ENCODE results near the gene BST1.
A peak's percentile ranks its signal among the peaks of the same experiment; 100 is the strongest.

Gene BST1, protein sequence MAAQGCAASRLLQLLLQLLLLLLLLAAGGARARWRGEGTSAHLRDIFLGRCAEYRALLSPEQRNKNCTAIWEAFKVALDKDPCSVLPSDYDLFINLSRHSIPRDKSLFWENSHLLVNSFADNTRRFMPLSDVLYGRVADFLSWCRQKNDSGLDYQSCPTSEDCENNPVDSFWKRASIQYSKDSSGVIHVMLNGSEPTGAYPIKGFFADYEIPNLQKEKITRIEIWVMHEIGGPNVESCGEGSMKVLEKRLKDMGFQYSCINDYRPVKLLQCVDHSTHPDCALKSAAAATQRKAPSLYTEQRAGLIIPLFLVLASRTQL

DNA sequence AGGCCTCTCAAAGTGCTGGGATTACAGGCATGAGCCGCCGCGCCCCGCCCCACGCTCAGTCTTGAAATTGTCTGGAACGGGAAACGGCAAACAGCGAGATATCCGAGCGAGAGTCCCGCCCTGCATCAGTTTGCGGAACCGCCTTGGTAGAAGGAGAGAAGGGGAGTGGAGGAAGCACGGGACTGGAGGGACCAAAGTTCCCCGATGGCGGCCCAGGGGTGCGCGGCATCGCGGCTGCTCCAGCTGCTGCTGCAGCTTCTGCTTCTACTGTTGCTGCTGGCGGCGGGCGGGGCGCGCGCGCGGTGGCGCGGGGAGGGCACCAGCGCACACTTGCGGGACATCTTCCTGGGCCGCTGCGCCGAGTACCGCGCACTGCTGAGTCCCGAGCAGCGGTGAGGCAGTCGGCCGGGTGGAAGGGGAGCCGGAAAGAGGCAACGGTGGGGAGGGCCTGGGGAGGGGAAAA lies at the start of gene BST1:
TSS of gene BST1 (plus strand) at position 125 of the 463 bp plus-strand sequence. CDS start at position 205, 80 bp downstream.
- peak in 1 of 2 donors; percentile 10 for DNase-seq (ENCODE audit: low read depth in 2 of 2)

DNA sequence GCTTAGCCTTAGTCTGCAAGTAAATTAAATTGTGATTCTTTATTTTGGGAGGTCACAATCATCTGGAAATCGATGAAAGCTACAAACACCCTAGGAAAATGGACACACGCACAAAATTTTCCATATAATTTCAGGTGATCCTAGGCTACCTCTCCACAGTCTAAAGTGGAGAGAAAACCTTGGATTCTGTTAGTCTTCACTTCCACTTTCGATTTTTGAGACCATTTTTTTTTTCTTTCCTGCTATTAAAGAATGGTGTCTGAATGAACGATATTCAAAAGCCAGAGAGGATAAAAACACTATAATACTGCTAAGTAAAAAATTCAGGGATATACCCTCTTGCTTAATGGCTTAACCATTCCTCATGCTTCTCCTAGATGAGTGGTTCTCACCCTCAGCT lies 49.4 kb upstream of the BST1 start:
- DNase-seq (ENCODE audit: low read depth in 2 of 2): no peak

DNA sequence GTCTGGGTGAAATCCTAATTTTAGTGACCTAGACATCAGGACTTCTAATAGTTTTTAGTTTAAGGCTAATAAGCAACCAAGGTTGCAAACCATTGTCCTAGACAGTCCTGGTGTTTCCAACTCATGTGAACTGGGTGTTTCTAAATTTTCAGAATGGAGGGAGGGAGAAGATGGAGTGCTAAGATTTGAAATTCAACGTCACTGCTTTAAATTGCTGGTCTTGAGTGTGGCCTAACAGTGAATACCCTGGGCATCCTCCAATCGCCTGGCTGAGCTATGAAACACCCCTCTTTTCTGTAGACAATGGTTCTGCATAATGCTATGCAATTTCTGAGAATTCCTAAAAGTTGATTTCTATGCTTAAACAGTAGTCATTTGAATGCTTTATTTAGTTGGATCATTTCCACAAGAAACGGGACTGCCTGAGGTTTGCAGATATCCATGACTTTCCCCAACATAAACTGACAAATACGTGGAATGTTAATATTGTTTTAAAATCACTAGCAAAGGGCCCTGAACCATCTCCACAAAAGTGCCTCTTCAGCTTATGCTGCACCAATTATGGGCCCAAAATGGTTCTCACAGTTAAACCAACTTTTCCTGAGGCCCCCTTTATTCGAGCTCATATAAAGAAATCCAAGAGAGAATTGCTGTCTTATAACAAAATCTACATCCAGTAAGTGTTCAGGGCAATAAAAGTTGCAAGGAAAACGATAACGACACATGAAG lies 48.8 kb upstream of the BST1 start:
- DNase-seq (ENCODE audit: low read depth in 2 of 2): no peak

DNA sequence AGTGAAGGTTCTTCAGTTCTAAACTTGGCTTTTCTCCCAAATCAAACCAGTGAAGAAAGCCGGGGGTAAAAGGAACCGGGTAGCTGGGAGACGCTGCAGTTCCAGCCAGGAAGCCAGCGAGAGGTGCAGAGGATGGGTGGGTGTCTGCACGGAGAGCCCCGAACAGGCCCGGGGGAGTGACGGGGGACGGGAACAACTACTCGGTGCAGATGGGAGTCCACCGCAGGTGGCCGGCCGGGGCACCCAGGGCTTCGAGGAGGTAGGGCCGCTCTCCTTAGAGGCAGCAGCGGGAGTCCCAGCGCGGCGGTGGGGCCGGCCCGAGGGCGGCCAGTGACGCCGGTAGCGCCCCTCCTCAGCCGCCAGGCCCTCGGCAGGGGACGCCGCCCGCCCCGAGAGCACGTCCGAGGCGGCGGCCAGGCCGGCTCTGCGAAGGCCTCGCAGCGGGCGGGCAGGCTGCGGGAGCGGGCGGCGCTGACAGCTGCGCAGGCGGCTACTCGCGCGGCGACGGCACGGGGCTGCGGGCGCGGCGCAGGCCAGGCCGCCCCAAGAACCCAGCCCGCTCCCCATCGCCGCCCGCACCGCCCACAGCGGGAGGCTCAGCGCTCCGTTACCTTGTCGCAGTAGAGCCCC lies 48.2 kb upstream of the BST1 start:
- DNase-seq (ENCODE audit: low read depth in 2 of 2): peak in 1 of 2 donors; percentile 8

DNA sequence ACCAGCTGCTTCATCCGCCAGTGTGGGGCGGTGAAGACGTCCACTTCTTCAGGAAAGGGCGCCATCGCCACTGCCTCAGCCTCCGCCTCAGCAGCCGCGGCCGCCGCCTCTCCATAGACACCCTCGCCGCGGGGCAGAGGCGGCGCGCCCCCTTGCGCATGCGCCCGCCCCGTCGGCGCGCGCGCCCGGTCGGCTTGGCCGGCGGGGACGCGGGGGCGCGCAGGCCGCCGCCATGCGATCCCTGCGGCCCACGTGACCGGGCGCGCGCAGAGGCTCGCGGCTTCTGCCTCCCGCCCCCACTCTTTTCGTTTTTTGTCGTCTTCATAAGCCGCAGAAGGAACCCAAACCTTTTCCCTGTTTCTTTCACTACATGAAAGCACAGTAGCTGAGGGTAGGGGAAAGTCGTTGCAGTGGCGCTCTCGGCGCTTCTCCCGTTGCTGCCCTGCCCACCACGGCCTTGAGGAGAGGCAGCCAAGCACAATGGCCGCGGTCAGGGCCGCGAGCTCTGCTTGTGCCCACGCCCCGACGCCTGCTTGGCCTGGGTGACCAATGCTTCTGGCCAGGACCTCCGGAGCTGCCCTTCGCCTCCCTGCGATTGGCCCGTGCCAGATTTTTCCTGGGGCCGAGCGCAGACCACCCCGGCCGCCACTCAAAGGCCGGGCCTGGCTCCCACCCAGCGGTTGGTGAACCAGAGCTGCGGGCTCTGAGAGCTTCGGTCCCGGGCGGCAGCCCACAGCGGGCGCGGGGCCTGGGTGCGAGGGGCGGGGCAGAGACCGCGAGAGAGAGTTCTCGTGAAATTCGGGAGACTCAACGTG lies 47.4 kb upstream of the BST1 start, which contains the start of gene FBXL5:
TSS of gene FBXL5 (minus strand) at position 135 of the 815 bp plus-strand sequence. CDS start at position 65, 70 bp downstream.
- DNase-seq (ENCODE audit: low read depth in 2 of 2): peak; percentile 53 to 54

DNA sequence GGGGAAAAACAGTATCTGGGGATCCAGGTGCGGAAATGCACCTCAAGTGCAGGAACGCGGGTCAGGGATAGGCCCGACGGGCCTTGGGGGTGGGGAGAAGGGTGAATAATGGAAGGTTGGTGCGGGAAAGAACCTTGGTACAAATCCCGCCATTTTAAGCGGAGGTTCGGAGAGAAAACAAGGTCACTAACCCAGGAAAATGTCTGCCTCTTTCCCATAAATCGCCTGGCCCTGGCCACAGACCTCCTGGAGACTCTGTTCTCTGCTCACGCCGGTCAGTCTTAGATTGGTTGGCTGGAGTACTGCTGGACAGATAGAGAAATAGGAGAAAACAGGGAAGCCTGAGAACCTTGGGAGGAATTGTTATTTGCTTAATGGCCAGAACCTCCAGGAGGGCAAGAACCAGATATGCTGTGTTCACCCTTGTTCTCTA lies 46.8 kb upstream of the BST1 start:
- no peak for DNase-seq (ENCODE audit: low read depth in 2 of 2)

DNA sequence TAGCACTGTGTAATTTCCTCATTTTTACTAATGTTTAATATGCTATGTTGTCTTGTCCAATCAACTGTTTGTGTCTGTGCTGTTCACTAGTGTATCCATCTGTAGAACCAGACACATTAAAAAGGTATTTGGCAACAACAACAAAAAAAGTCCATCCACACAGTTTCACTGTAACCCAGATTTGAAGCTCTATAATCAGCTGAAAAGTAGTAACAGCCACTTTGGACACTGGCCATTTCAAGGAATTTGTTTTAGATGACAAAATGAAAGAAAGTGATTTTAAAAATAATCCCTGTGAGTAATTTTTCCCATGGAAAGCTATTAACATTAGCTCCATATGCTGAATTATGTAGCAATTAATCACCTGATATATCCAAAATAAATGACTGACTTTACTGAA lies 45.5 kb upstream of the BST1 start:
- DNase-seq (ENCODE audit: low read depth in 2 of 2): no peak

DNA sequence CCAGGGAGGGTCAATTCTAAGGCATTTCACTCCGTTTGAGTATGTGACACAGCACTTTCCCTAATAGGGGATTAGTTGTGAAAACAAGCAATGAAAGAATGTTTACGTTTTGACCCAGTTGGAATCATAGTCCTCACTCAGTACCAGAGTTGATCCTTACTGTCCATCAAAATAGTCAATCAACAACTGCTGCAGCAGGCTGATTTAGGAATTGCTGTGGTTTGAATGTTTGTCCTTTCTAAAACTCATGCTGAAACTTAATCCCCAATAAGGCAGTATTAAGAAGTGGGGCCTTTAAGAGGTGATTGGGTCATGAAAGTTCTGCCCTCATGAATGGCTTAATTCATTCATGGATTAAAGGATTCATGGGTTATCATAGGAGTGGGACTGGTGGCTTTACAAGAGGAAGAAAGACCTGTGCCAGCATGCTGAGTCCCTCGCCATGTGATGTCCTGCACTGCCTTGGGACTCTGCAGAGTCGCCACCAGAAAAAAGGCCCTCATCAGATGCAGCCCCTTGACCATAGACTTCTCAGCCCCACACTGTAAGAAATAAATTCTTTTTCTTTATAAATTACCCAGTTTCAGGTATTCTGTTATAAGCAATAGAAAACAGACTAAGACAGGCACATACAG lies 44.6 kb upstream of the BST1 start:
- no peak for DNase-seq (ENCODE audit: low read depth in 2 of 2)

DNA sequence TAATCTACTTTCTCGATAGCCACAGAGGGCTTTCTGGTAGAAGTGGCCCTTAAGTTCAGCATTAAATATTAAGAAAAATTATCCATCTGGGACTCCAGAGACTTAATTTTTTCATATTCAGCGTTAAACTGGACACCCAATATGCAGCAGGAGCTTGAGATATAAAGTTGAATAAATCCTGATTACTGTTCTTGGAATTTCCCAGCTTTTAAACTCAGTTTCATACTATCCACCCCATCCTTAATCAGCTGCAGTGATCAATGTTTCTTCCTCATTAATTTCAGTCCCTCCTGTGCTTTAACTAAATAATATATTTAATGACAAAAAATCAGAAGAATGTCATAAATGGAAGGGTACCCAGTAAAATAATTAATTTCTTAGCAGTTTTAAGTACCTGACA lies 44.1 kb upstream of the BST1 start:
- no peak for DNase-seq (ENCODE audit: low read depth in 2 of 2)

DNA sequence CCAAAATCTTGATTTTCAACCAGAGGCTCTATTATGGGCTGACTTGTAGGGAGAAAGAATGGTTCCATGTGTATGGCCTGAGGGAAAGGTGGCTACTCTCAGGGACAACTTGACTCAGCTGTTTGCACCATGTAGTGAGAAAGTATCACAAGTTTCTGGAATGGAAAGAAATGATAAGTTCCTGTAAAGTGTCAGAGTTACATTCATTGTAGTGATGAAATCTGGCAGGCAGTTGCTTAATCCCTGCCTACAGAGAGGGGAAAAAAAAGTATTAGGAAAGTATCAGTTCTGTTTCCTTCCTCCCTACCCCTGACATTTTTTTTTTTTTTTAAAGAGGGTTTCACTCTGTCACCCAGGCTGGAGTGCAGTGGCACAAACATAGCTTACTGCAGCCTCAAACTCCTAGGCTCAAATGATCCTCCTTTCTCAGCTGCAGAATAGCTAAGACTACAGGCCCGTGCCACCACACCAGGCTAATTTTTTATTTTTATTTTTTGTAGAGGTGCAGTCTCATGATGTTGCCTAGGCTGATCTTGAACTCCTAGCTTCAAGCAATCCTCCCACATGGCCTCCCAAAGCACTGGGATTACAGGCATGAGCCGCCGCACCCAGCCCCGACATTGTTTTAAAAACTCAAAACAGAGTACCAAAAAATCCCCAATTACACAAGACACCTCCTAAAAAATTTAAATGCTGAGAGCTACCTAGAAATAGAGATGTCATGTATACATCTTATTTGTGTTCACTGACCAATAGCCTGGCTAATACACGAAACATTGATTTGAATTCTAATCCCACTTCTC lies 42.9 kb upstream of the BST1 start:
- DNase-seq (ENCODE audit: low read depth in 2 of 2): no peak

DNA sequence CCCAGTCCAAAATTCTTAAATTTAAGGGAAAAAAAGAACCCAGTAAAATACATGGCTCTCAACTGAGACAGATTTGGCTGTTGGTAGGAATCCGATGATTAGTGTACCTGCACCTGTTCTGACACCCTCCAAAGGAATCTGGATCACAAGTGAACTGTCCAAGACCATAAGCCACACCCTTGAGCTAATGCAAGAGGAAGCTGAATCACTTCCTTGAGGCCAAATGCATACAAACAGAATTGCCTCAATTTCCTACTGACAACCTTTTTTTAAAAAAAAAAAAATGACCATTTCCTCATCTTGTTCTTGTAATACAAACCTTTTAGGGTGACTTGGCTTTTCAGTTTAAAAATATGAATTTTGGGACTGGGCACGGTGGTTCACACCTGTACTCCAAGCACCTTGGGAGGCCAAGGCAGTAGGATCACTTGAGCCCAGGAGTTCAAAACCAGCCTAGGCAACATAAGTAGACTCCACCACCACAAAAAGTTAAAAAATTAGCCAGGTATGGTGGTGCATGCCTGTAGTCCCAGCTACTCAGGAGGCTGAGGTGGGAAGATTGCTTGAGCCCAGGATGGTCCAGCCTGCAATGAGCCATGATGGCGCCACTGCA lies 37.0 kb upstream of the BST1 start:
- DNase-seq (ENCODE audit: low read depth in 2 of 2): no peak

DNA sequence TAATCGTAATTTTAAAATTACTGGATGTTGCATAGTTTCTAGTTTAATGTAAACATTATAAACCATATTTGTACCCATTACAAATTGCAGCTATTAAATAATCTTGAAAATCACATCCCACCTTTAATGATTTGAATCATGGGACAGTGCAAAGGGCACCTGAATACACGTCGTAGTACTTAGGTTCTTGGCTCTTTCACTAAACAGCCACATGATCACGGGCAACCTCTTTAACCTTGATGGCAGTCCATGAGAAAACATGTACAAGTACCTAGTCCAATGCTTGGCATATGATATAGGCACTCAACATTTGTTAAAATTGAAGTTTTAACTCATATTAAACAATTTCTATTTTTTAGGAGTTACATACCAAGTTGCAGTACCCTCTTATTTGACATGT lies 35.9 kb upstream of the BST1 start:
- DNase-seq (ENCODE audit: low read depth in 2 of 2): no peak

DNA sequence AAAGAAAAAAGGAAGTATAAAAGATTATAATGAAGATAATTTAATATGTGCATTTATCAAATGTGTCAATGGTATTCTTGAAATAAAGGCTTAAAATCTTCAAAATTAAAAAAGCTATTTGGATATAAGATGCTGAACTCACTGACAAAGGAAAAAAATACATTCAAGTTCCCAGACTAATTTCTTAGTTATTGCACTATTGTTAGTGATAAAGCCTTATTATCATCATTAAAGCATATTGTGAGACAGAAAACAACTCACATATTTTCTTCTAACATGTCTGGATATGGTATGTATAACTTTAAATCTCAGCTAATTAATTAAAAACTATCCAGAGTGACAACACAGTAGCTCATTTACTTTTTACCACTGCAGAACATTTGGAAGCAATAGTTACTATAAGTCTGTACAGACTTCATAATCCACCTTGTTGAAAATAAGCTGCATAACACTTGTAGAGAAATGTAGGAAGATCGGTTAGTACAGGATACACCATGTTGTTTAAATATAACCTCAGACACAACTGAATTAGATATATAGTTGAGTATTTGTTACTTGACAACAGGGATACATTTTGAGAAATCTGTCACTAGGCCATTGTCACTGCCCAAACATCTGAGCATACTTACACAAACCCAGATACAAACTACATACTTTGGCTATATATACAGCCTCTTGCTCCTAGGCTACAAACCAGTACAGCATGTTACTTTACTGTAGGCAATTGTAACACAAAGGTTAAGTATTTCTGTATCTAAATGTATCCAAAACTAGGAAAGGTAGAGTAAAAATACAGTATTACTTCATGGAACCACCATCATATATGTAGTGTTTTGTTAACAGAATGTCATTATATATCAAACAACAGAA lies 34.1 kb upstream of the BST1 start:
- DNase-seq (ENCODE audit: low read depth in 2 of 2): no peak

DNA sequence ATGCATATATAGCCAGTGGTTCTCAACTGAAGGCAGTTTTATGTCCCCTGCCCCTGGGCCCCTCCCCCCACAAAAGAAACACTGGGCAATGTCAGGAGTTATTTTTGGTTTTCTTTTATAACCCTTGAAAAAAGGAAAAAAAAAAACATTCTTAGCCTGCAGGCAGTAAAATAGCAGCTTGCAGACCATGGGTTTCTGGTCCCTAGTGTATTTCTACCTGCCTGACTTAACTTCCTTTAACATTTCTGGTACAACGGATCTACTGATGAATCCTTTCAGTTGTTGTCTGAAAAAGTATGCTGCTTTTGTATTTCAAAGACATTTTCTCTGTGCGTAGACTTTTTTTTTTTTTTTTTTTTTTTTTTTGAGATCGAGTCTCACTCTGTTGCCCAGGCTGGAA lies 32.3 kb upstream of the BST1 start:
- DNase-seq (ENCODE audit: low read depth in 2 of 2): no peak

DNA sequence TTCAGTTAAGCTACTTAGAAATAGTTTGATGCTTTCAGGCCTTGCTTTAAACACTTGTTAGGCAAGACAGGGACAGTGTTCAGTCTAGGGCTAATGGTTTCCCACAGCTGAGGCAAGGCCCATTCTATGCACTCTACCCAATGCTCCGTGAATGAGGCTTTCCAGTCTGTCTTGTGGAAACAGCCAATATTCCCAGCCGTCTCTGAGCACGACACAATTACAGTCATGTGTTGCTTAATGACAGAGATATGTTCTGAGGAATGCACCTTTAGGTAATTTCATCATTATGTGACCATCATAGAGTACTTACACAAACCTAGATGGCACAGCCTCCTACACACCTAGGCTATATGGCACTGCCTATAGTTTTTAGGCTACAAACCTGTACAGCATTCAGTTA lies 30.8 kb upstream of the BST1 start:
- no peak for DNase-seq (ENCODE audit: low read depth in 2 of 2)

DNA sequence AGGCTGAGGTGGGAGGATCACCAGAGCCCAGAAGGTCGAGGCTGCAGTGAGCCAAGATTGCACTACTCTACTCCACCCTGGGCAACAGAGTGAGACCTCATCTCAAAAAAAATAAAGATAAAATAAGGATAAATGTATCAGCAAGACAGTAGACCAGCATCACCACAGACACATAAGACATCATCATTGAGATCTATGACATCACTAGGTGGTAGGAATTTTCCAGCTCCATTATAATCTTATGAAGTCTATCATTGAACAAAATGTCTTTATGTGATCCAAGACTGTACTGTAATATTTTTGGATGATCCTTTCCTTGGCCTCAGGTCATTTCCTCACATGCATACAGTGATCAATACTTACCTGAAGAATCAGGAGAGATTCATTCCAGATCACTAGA lies 29.5 kb upstream of the BST1 start:
- DNase-seq (ENCODE audit: low read depth in 2 of 2): no peak

DNA sequence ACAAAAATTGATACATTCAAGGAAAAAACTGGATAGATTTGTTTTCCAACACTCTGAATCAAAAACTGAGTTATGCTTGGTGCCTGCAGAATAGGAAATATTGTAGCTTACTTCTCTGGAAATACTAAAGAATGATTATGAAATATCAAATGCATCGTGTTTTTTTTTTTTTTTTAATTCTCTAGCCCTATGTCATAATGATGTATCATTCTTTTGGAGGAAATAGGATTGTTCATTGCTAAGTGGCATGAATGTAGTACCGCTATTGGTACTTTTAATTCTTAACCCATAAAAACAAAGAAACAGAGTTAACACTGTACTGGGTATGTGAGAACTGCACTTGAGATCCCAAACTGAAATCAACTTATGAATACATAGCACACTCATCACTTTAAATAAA lies 28.8 kb upstream of the BST1 start:
- DNase-seq (ENCODE audit: low read depth in 2 of 2): no peak

DNA sequence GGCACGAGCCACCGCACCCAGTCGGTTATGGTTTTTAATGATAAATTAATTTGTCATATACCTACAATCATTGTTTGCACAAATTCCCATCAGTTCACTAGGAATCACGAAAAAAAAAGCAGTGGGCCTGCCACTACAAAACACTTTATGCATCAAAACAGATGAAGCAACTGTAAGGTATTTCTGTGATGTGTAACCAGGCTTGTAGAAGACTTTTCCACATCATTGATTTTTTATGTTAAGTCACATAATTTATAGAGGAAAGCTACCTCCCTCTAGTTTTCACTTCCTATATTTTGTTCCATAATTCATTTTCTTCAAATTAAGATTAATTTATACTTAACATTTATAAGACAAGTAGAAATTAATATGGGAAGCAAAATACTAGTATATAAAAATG lies 27.9 kb upstream of the BST1 start:
- no peak for DNase-seq (ENCODE audit: low read depth in 2 of 2)

DNA sequence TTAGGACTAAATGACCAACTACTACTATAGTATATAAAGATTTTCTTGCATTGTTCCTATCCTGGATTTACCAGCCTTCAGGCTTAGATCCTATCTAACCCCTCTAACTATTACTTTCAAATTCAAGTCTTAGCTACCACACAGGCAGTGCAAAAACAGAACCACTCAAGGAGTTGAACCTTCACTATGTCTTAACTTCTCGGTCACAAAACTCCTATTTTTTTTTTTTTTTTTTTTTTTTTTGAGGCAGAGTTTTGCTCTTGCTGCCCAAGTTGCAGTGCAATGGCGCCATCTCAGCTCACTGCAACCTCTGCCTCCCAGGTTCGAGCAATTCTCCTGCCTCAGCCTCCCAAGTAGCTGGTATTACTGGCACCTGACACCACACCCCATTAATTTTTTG lies 27.5 kb upstream of the BST1 start:
- DNase-seq (ENCODE audit: low read depth in 2 of 2): no peak

Data from activated CD8-positive, alpha-beta memory T cell treated with anti-CD3 and anti-CD28 coated beads for 4 hours (primary cell).